DMS 273 treated with DMSO at 0.1 percent for 48 hours (cell line): Measurements from ENCODE around the gene SYT14.
A peak's percentile ranks its signal among the peaks of the same experiment; 100 is the strongest.
"Not testable (repeated sequence)": the region's sequence is repeated elsewhere in the genome, so short reads cannot be mapped to it uniquely, and the experiment has no call there.

Experiments used
- DNase-seq: peaks from one replicate; lab custom pipeline; 2025; lab: John Stamatoyannopoulos, UW

The SYT14 gene

GRCh38 chr1:210117681-210118170 lies 179.7 kb downstream of the SYT14 start:
- no peak for DNase-seq

GRCh38 chr1:210123383-210123782 lies 185.4 kb downstream of the SYT14 start:
- DNase-seq: no peak

- DNase-seq: no peak
Measured at GRCh38 chr1:210123924-210124589, 186.0 kb downstream of the SYT14 start.

- no peak for DNase-seq
Measured at GRCh38 chr1:210124736-210125135, 186.7 kb downstream of the SYT14 start.

GRCh38 chr1:210125143-210125542 lies 187.1 kb downstream of the SYT14 start:
- no peak for DNase-seq

- DNase-seq: no peak
Measured at GRCh38 chr1:210129092-210129491, 191.1 kb downstream of the SYT14 start.

GRCh38 chr1:210129759-210130158 lies 191.7 kb downstream of the SYT14 start:
- DNase-seq: no peak

- no peak for DNase-seq
Measured at GRCh38 chr1:210132582-210132981, 194.6 kb downstream of the SYT14 start.

GRCh38 chr1:210143465-210144062 lies 205.5 kb downstream of the SYT14 start:
- DNase-seq: peak; percentile 24

GRCh38 chr1:210144736-210145135 lies 206.7 kb downstream of the SYT14 start:
- DNase-seq: no peak

- DNase-seq: no peak
Measured at GRCh38 chr1:210151052-210151672, 213.1 kb downstream of the SYT14 start.

- DNase-seq: no peak
Measured at GRCh38 chr1:210159211-210159610, 221.2 kb downstream of the SYT14 start.

- no peak for DNase-seq
Measured at GRCh38 chr1:210170220-210170619, 232.2 kb downstream of the SYT14 start.

GRCh38 chr1:210174133-210174532 lies 236.1 kb downstream of the SYT14 start:
- no peak for DNase-seq

GRCh38 chr1:210185063-210185462 lies 247.0 kb downstream of the SYT14 start:
- no peak for DNase-seq

- not testable (repeated sequence) for DNase-seq
Measured at GRCh38 chr1:210187849-210188606, 250.0 kb downstream of the SYT14 start.

GRCh38 chr1:210189426-210189825 lies 251.4 kb downstream of the SYT14 start:
- DNase-seq: no peak

GRCh38 chr1:210195635-210196160 lies 257.7 kb downstream of the SYT14 start:
- no peak for DNase-seq

- not testable (repeated sequence) for DNase-seq
Measured at GRCh38 chr1:210196266-210196665, 258.2 kb downstream of the SYT14 start.

GRCh38 chr1:210198840-210199239 lies 260.8 kb downstream of the SYT14 start:
- DNase-seq: no peak

GRCh38 chr1:210200124-210200736 lies 262.2 kb downstream of the SYT14 start:
- DNase-seq: no peak

GRCh38 chr1:210201681-210202080 lies 263.7 kb downstream of the SYT14 start:
- no peak for DNase-seq
